ENCODE results near the gene SYNC.

The SYNC gene

GRCh38 chr1:32702599-32703478 lies at the start of gene SYNC:
Gene SYNC, minus strand, starts transcription at chr1:32702770. Its CDS starts 110 bp downstream, at chr1:32702660.
- no peak for DNase-seq

- no peak for DNase-seq
Measured at GRCh38 chr1:32749771-32750170, 47.2 kb upstream of the SYNC start.

GRCh38 chr1:32749332-32749731 lies 46.8 kb upstream of the SYNC start:
- no peak for DNase-seq

- DNase-seq, result no peak
Measured at GRCh38 chr1:32748926-32749325, 46.4 kb upstream of the SYNC start.

- no peak for DNase-seq
Measured at GRCh38 chr1:32748348-32748747, 45.8 kb upstream of the SYNC start.

- DNase-seq, result no peak
Measured at GRCh38 chr1:32746130-32746529, 43.6 kb upstream of the SYNC start.

GRCh38 chr1:32744071-32744425 lies 41.5 kb upstream of the SYNC start:
- DNase-seq, result no peak

GRCh38 chr1:32743380-32744070 lies 41.0 kb upstream of the SYNC start:
- no peak for DNase-seq

GRCh38 chr1:32742956-32743355 lies 40.4 kb upstream of the SYNC start:
- DNase-seq, result no peak

GRCh38 chr1:32742199-32742947 lies 39.8 kb upstream of the SYNC start:
- no peak for DNase-seq

- no peak for DNase-seq
Measured at GRCh38 chr1:32741413-32742198, 39.0 kb upstream of the SYNC start.

- DNase-seq, result no peak
Measured at GRCh38 chr1:32741059-32741412, 38.5 kb upstream of the SYNC start.

- no peak for DNase-seq
Measured at GRCh38 chr1:32736812-32737791, 34.5 kb upstream of the SYNC start.

GRCh38 chr1:32733582-32734321 lies 31.2 kb upstream of the SYNC start:
- no peak for DNase-seq

- DNase-seq, result no peak
Measured at GRCh38 chr1:32729254-32730046, 26.9 kb upstream of the SYNC start.

- no peak for DNase-seq
Measured at GRCh38 chr1:32728413-32729077, 26.0 kb upstream of the SYNC start.

GRCh38 chr1:32727876-32728275 lies 25.3 kb upstream of the SYNC start:
- DNase-seq, result no peak

GRCh38 chr1:32725615-32725982 lies 23.0 kb upstream of the SYNC start:
- DNase-seq, result no peak

All from CD4-positive, alpha-beta T cell treated with Interferon alpha-2 for 1 hour (primary cell).